Inflammatory macrophage (primary cell): ENCODE data around the gene STMND1.

Experiments
- DNase-seq, 2 donors: peaks; one replicate each; pipeline ENCODE4 v3.0.0-alpha.2; 2020 to 2022

STMND1 gene

GRCh38 chr6:17165383-17165782 is 63.5 kb downstream of the STMND1 start:
- DNase-seq, result no peak

- peak in 1 of 2 donors; percentile 9 for DNase-seq
Observed at GRCh38 chr6:17167327-17167979, 65.6 kb downstream of the STMND1 start.

- no peak for DNase-seq
Observed at GRCh38 chr6:17169291-17169690, 67.4 kb downstream of the STMND1 start.

GRCh38 chr6:17169711-17170110 is 67.9 kb downstream of the STMND1 start:
- DNase-seq, result no peak

GRCh38 chr6:17172836-17173470 is 71.1 kb downstream of the STMND1 start:
- no peak for DNase-seq

GRCh38 chr6:17178326-17178725 is 76.5 kb downstream of the STMND1 start:
- DNase-seq, result no peak

- DNase-seq, result peak; percentile 14 to 40
Observed at GRCh38 chr6:17178754-17179529, 77.1 kb downstream of the STMND1 start.

- no peak for DNase-seq
Observed at GRCh38 chr6:17179530-17180073, 77.8 kb downstream of the STMND1 start.
